ENCODE measurements around the gene CRYGA. TPM values are rescaled to one million over a fixed set of nuclear protein-coding genes. Genes with fewer than 3 reads are reported as not detected.
A peak's percentile ranks its signal among the peaks of the same experiment; 100 is the strongest.

The CRYGA gene
- total RNA-seq, 1 donor from 2014 or later, result not detected

GRCh38 chr2:208186893-208187292, 23.5 kb upstream of the CRYGA start:
- H3K4me3 Mint-ChIP-seq (ENCODE audit: unreplicated experiment), result no peak overlapping the region
- TF ChIP-seq, protein P1, sequence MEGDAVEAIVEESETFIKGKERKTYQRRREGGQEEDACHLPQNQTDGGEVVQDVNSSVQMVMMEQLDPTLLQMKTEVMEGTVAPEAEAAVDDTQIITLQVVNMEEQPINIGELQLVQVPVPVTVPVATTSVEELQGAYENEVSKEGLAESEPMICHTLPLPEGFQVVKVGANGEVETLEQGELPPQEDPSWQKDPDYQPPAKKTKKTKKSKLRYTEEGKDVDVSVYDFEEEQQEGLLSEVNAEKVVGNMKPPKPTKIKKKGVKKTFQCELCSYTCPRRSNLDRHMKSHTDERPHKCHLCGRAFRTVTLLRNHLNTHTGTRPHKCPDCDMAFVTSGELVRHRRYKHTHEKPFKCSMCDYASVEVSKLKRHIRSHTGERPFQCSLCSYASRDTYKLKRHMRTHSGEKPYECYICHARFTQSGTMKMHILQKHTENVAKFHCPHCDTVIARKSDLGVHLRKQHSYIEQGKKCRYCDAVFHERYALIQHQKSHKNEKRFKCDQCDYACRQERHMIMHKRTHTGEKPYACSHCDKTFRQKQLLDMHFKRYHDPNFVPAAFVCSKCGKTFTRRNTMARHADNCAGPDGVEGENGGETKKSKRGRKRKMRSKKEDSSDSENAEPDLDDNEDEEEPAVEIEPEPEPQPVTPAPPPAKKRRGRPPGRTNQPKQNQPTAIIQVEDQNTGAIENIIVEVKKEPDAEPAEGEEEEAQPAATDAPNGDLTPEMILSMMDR (IDR thresholded peaks at IDR 0.05; ENCODE audit: unreplicated experiment), result no peak
- H3K36me3 Mint-ChIP-seq (ENCODE audit: low read depth, unreplicated experiment), result no peaks in the 10 kb centered on the region
- H3K27me3 Mint-ChIP-seq (ENCODE audit: unreplicated experiment), result peaks cover 2% of the 10 kb centered on the region
- peaks cover 6% of the 10 kb centered on the region for H3K4me1 Mint-ChIP-seq (ENCODE audit: unreplicated experiment)
- no peaks in the 10 kb centered on the region for H3K9me3 Mint-ChIP-seq (ENCODE audit: unreplicated experiment)
- DNase-seq (ENCODE audit: low spot score), result no peak
- H3K27ac Mint-ChIP-seq (ENCODE audit: unreplicated experiment), result no peak overlapping the region

DNA sequence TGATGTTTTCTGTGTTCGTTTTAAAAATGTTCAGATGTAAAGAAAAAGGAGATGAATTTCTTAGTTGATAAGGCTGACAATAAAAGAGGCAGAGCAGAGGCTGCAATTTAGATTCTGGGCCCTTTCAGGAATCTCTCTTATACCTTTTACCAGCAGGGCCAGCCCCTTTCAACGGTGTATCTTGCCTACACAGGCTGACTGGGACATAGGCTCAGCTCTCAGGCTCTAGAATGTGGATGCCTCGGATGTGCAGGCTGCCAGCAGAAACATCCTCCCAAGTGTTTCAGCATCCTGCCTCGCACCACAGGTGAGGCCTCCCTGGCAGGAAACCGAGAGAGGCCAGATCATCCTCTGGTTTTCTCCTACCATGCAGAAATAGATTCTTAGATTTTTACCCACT, 23.1 kb upstream of the CRYGA start:
- TF ChIP-seq, protein P1 (IDR thresholded peaks at IDR 0.05; ENCODE audit: unreplicated experiment), result no peak
- H3K27me3 Mint-ChIP-seq (ENCODE audit: unreplicated experiment), result peaks cover 2% of the 10 kb centered on the region
- H3K36me3 Mint-ChIP-seq (ENCODE audit: low read depth, unreplicated experiment), result no peaks in the 10 kb centered on the region
- no peak overlapping the region for H3K4me3 Mint-ChIP-seq (ENCODE audit: unreplicated experiment)
- peaks cover 6% of the 10 kb centered on the region for H3K4me1 Mint-ChIP-seq (ENCODE audit: unreplicated experiment)
- no peaks in the 10 kb centered on the region for H3K9me3 Mint-ChIP-seq (ENCODE audit: unreplicated experiment)
- H3K27ac Mint-ChIP-seq (ENCODE audit: unreplicated experiment), result no peak overlapping the region
- DNase-seq (ENCODE audit: low spot score), result no peak

- Mint-ChIP-seq H3K9me3 (ENCODE audit: unreplicated experiment) (no peaks in the 10 kb centered on the region), H3K36me3 (ENCODE audit: low read depth, unreplicated experiment) (no peaks in the 10 kb centered on the region), H3K27ac (ENCODE audit: unreplicated experiment) (no peak overlapping the region), H3K27me3 (ENCODE audit: unreplicated experiment) (no peaks in the 10 kb centered on the region), H3K4me1 (ENCODE audit: unreplicated experiment) (peaks cover 6% of the 10 kb centered on the region), H3K4me3 (ENCODE audit: unreplicated experiment) (no peak overlapping the region)
- TF ChIP-seq, protein P1 (IDR thresholded peaks at IDR 0.05; ENCODE audit: unreplicated experiment), result no peak
- DNase-seq (ENCODE audit: low spot score), result no peak
Measured at GRCh38 chr2:208183972-208184705, 20.8 kb upstream of the CRYGA start.

DNA sequence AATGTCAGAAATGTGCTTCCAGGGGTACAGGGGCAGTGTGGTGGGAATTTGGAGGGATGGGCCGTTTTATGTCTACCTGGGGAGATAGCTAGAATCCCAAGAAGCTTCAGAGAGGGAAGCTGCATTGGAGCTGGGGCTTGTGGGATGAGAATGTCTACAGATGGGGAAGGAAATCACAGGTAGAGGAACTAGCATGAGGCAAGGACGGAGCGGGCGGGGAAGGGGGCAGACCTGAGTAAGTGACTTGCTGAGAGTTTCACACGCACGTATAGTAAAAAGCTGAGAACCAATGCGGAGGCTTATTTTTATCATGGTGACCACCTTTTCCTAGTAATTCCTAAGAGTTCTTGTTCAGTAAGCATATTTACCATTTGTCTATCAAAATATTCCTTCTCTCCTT, 20.1 kb upstream of the CRYGA start:
- H3K36me3 Mint-ChIP-seq (ENCODE audit: low read depth, unreplicated experiment), result no peaks in the 10 kb centered on the region
- peaks cover 6% of the 10 kb centered on the region for H3K4me1 Mint-ChIP-seq (ENCODE audit: unreplicated experiment)
- no peaks in the 10 kb centered on the region for H3K27me3 Mint-ChIP-seq (ENCODE audit: unreplicated experiment)
- H3K4me3 Mint-ChIP-seq (ENCODE audit: unreplicated experiment), result peak overlapping the region; percentile 22
- DNase-seq (ENCODE audit: low spot score), result no peak
- TF ChIP-seq, protein P1 (IDR thresholded peaks at IDR 0.05; ENCODE audit: unreplicated experiment), result no peak
- H3K9me3 Mint-ChIP-seq (ENCODE audit: unreplicated experiment), result no peaks in the 10 kb centered on the region
- peak overlapping the region; percentile 28 for H3K27ac Mint-ChIP-seq (ENCODE audit: unreplicated experiment)

GRCh38 chr2:208182835-208183234, 19.4 kb upstream of the CRYGA start:
- H3K36me3 Mint-ChIP-seq (ENCODE audit: low read depth, unreplicated experiment), result no peaks in the 10 kb centered on the region
- no peak for DNase-seq (ENCODE audit: low spot score)
- no peaks in the 10 kb centered on the region for H3K9me3 Mint-ChIP-seq (ENCODE audit: unreplicated experiment)
- TF ChIP-seq, protein P1 (IDR thresholded peaks at IDR 0.05; ENCODE audit: unreplicated experiment), result no peak
- H3K27ac Mint-ChIP-seq (ENCODE audit: unreplicated experiment), result no peak overlapping the region
- no peak overlapping the region for H3K4me3 Mint-ChIP-seq (ENCODE audit: unreplicated experiment)
- H3K4me1 Mint-ChIP-seq (ENCODE audit: unreplicated experiment), result peaks cover 6% of the 10 kb centered on the region
- H3K27me3 Mint-ChIP-seq (ENCODE audit: unreplicated experiment), result no peaks in the 10 kb centered on the region
